WTC11 (cell line): Measurements from ENCODE around the gene MTMR3. TPM values are rescaled to one million over a fixed set of nuclear protein-coding genes. Genes with fewer than 3 reads are reported as not detected.

ENCODE experiments used
- ATAC-seq: fragments of 200-7000 bp; cut with Tn5 transposase; 2 replicates; pipeline ENCODE4 v1.10.0; 2021; ENCODE audit warnings: mild to moderate bottlenecking, moderate library complexity
- CTCF ChIA-PET: fragments of 300-600 bp; sonication (Branson Sonifier 250); formaldehyde crosslinking; loops from one replicate; lab custom pipeline; 2021; ENCODE audit warnings: antibody characterized with exemption; lab: Charles Lee
- POLR2A ChIA-PET: fragments of 350-600 bp; sonication (Branson Sonifier 250); formaldehyde crosslinking; loops from one replicate; lab custom pipeline; 2021; ENCODE audit warnings: antibody characterized with exemption; lab: Charles Lee
- DNase-seq: peaks from one replicate; pipeline ENCODE4 v3.0.0; 2021; ENCODE audit warnings: low spot score
- H3K27ac Mint-ChIP-seq: 2 replicates; pipeline ENCODE4 v1.8.0; 2021; ENCODE audit warnings: mixed read lengths
- H3K27me3 Mint-ChIP-seq: 2 replicates; pipeline ENCODE4 v1.8.0; 2021; ENCODE audit warnings: low read depth, mild to moderate bottlenecking, moderate library complexity, mixed read lengths
- H3K36me3 Mint-ChIP-seq: 2 replicates; pipeline ENCODE4 v1.8.0; 2021; ENCODE audit warnings: mixed read lengths
- H3K4me1 Mint-ChIP-seq: 2 replicates; pipeline ENCODE4 v1.8.0; 2022; ENCODE audit warnings: mixed read lengths
- H3K4me3 Mint-ChIP-seq: 2 replicates; pipeline ENCODE4 v1.8.0; 2021; ENCODE audit warnings: mild to moderate bottlenecking, moderate library complexity, mixed read lengths
- H3K9me3 Mint-ChIP-seq: 2 replicates; pipeline ENCODE4 v1.8.0; 2021; ENCODE audit warnings: mixed read lengths
- ATF6 ChIP-seq: sonication (generic); formaldehyde crosslinking; IDR thresholded peaks from 2 replicates; pipeline ENCODE4 v1.8.1; 2023; ENCODE audit warnings: mild to moderate bottlenecking, missing genetic modification reagents
- CBFB ChIP-seq: sonication (generic); formaldehyde crosslinking; IDR thresholded peaks from 2 replicates; pipeline ENCODE4 v1.8.1; 2022; ENCODE audit warnings: mild to moderate bottlenecking, low read depth, missing genetic modification reagents
- CTCF ChIP-seq: fragments of 200-600 bp; IDR thresholded peaks from 2 replicates; pipeline ENCODE4 v1.8.0; 2022; ENCODE audit warnings: antibody characterized with exemption
- ELF4 ChIP-seq: sonication (generic); formaldehyde crosslinking; IDR thresholded peaks from 2 replicates; pipeline ENCODE4 v1.8.1; 2022; ENCODE audit warnings: low read depth, mild to moderate bottlenecking, moderate library complexity, missing genetic modification reagents
- ERG ChIP-seq: fragments of 250-450 bp; sonication (Bioruptor Pico); IDR thresholded peaks from 2 replicates; pipeline ENCODE4 v1.8.0; 2021; ENCODE audit warnings: mild to moderate bottlenecking
- FOXP4 ChIP-seq: sonication (generic); formaldehyde crosslinking; IDR thresholded peaks from 2 replicates; pipeline ENCODE4 v1.8.0; 2022; ENCODE audit warnings: mild to moderate bottlenecking, missing genetic modification reagents
- GRHL2 ChIP-seq: fragments of 250-450 bp; sonication (Bioruptor Pico); IDR thresholded peaks from 2 replicates; pipeline ENCODE4 v1.8.0; 2022; ENCODE audit warnings: mild to moderate bottlenecking, moderate library complexity; ENCODE audit not compliant: insufficient replicate concordance, severe bottlenecking
- GTF2I ChIP-seq: fragments of 250-450 bp; sonication (Bioruptor Pico); conservative IDR thresholded peaks from 2 replicates; pipeline ENCODE4 v1.4.0; 2021; ENCODE audit warnings: mild to moderate bottlenecking
- HMGA2 ChIP-seq: fragments of 250-450 bp; sonication (Bioruptor Pico); IDR thresholded peaks from 2 replicates; pipeline ENCODE4 v1.4.0; 2021; ENCODE audit warnings: mild to moderate bottlenecking, moderate library complexity
- KAT7 ChIP-seq: sonication (generic); formaldehyde crosslinking; IDR thresholded peaks from 2 replicates; pipeline ENCODE4 v1.8.1; 2023; ENCODE audit warnings: missing genetic modification reagents, mild to moderate bottlenecking, borderline replicate concordance
- MAX ChIP-seq: sonication (generic); formaldehyde crosslinking; IDR thresholded peaks from 2 replicates; pipeline ENCODE4 v1.8.0; 2022; ENCODE audit warnings: mild to moderate bottlenecking, missing genetic modification reagents
- MYBL2 ChIP-seq: sonication (generic); formaldehyde crosslinking; IDR thresholded peaks from 2 replicates; pipeline ENCODE4 v1.8.1; 2023; ENCODE audit warnings: mild to moderate bottlenecking, moderate library complexity, missing genetic modification reagents
- NFE2L1 ChIP-seq: sonication (generic); formaldehyde crosslinking; IDR thresholded peaks from 2 replicates; pipeline ENCODE4 v1.8.1; 2023; ENCODE audit warnings: missing genetic modification reagents
- NR2C2 ChIP-seq: sonication (generic); formaldehyde crosslinking; IDR thresholded peaks from 2 replicates; pipeline ENCODE4 v1.8.0; 2022; ENCODE audit warnings: mild to moderate bottlenecking, missing genetic modification reagents
- PREB ChIP-seq: sonication (generic); formaldehyde crosslinking; IDR thresholded peaks from 2 replicates; pipeline ENCODE4 v1.8.1; 2022; ENCODE audit warnings: mild to moderate bottlenecking, missing genetic modification reagents, moderate library complexity, borderline replicate concordance
- PRRX2 ChIP-seq: fragments of 250-450 bp; sonication (Bioruptor Pico); IDR thresholded peaks from 2 replicates; pipeline ENCODE4 v1.8.0; 2021; ENCODE audit warnings: mild to moderate bottlenecking
- RELA ChIP-seq: sonication (generic); formaldehyde crosslinking; IDR thresholded peaks from 2 replicates; pipeline ENCODE4 v1.8.1; 2022; ENCODE audit warnings: missing genetic modification reagents, mild to moderate bottlenecking, borderline replicate concordance
- RORB ChIP-seq: fragments of 250-450 bp; sonication (Bioruptor Pico); IDR thresholded peaks from 2 replicates; pipeline ENCODE4 v1.9.0; 2021; ENCODE audit warnings: mild to moderate bottlenecking
- SMAD4 ChIP-seq: sonication (generic); formaldehyde crosslinking; IDR thresholded peaks from 2 replicates; pipeline ENCODE4 v1.8.0; 2022; ENCODE audit warnings: mild to moderate bottlenecking, missing genetic modification reagents
- ZBTB21 ChIP-seq: sonication (generic); formaldehyde crosslinking; IDR thresholded peaks from 2 replicates; pipeline ENCODE4 v1.8.1; 2023; ENCODE audit warnings: mild to moderate bottlenecking, missing genetic modification reagents, borderline replicate concordance
- ZNF121 ChIP-seq: sonication (generic); formaldehyde crosslinking; IDR thresholded peaks from 2 replicates; pipeline ENCODE4 v1.8.0; 2023; ENCODE audit warnings: missing genetic modification reagents
- ZNF232 ChIP-seq: sonication (generic); formaldehyde crosslinking; IDR thresholded peaks from 2 replicates; pipeline ENCODE4 v1.8.0; 2022; ENCODE audit warnings: mild to moderate bottlenecking, missing genetic modification reagents
- ZNF263 ChIP-seq: sonication (generic); formaldehyde crosslinking; IDR thresholded peaks from 2 replicates; pipeline ENCODE4 v1.8.1; 2022; ENCODE audit warnings: low read depth, mild to moderate bottlenecking, moderate library complexity, missing genetic modification reagents
- ZNF396 ChIP-seq: fragments of 250-450 bp; sonication (Bioruptor Pico); IDR thresholded peaks from 2 replicates; pipeline ENCODE4 v1.8.0; 2021; ENCODE audit warnings: mild to moderate bottlenecking, moderate library complexity, borderline replicate concordance
- ZNF416 ChIP-seq: fragments of 250-450 bp; sonication (Bioruptor Pico); IDR thresholded peaks from 2 replicates; pipeline ENCODE4 v1.9.0; 2021; ENCODE audit warnings: mild to moderate bottlenecking, inconsistent platforms
- ZNF512 ChIP-seq: sonication (generic); formaldehyde crosslinking; IDR thresholded peaks from 2 replicates; pipeline ENCODE4 v1.8.1; 2022; ENCODE audit warnings: missing genetic modification reagents, borderline replicate concordance
- ZNF671 ChIP-seq: fragments of 250-450 bp; sonication (Bioruptor Pico); IDR thresholded peaks from 2 replicates; pipeline ENCODE4 v1.8.0; 2021; ENCODE audit warnings: mild to moderate bottlenecking
- total RNA-seq: library from RNA; stranded (reverse); gene quantifications from 3 replicates; pipeline ENCODE4 v1.2.3, GENCODE V29; 2021

The MTMR3 gene
- total RNA-seq, 1 experiment from 2014 or later, result 19.2 TPM

- TF ChIP-seq RELA (CRISPR knock-in tag) (no peak), ATF6 (CRISPR knock-in tag) (no peak), RORB (CRISPR knock-in tag) (no peak), ELF4 (CRISPR knock-in tag) (no peak), SMAD4 (CRISPR knock-in tag) (no peak), ZBTB21 (no peak), ZNF232 (CRISPR knock-in tag) (no peak), GTF2I (CRISPR knock-in tag) (no peak), ZNF416 (CRISPR knock-in tag) (no peak), ZNF121 (CRISPR knock-in tag) (no peak), NFE2L1 (no peak)
These were observed 112.0 kb downstream of the MTMR3 start (continued) for GRCh38 chr22:29994943-29995342.

GRCh38 chr22:29997107-29997506, 114.1 kb downstream of the MTMR3 start:
- no peaks in the 10 kb centered on the region for H3K27me3 Mint-ChIP-seq
- no peaks in the 10 kb centered on the region for H3K9me3 Mint-ChIP-seq
- CTCF ChIA-PET, result interaction anchor here (3.7 kb wide), 1 partner anchor 8 kb away, joined by 26 read pairs; no protein-coding TSS in a partner anchor
- H3K36me3 Mint-ChIP-seq, result peaks cover 7% of the 10 kb centered on the region; the same call in 1 of the 2 replicates
- H3K4me3 Mint-ChIP-seq, result no peak overlapping the region
- TF ChIP-seq ERG (CRISPR knock-in tag), result no peak
- TF ChIP-seq NR2C2 (CRISPR knock-in tag), result no peak
- TF ChIP-seq ZNF263 (CRISPR knock-in tag), result no peak
- no peak for TF ChIP-seq ZNF396 (CRISPR knock-in tag)
- no peak for TF ChIP-seq MAX (CRISPR knock-in tag)
- no peak for TF ChIP-seq GRHL2 (CRISPR knock-in tag)
- no peak for TF ChIP-seq ZNF121 (CRISPR knock-in tag)
- no peak for TF ChIP-seq MYBL2 (CRISPR knock-in tag)
- no peak for TF ChIP-seq HMGA2 (CRISPR knock-in tag)
- no peak for TF ChIP-seq PRRX2 (CRISPR knock-in tag)
- TF ChIP-seq CBFB (CRISPR knock-in tag), result no peak
- no peak for TF ChIP-seq RORB (CRISPR knock-in tag)
- TF ChIP-seq PREB (CRISPR knock-in tag), result no peak
- no peak for TF ChIP-seq KAT7 (CRISPR knock-in tag)
- TF ChIP-seq ZNF512 (CRISPR knock-in tag), result no peak
- no peak for TF ChIP-seq FOXP4 (CRISPR knock-in tag)
- TF ChIP-seq ELF4 (CRISPR knock-in tag), result no peak
- no peak for TF ChIP-seq ZNF671 (CRISPR knock-in tag)
- TF ChIP-seq CTCF, result no peak
- TF ChIP-seq, all 79 proteins: peak for 0
- POLR2A ChIA-PET, result interaction anchor here (0.6 kb wide), 1 partner anchor 401 kb away, joined by 4 read pairs; no protein-coding TSS in a partner anchor
- H3K27ac Mint-ChIP-seq, result no peak overlapping the region
- peaks cover 19% of the 10 kb centered on the region for H3K4me1 Mint-ChIP-seq
- ATAC-seq (no peak), DNase-seq (no peak)
